Stimulated activated CD4-positive, alpha-beta T cell treated with anti-CD3 and anti-CD28 coated beads, TNF-alpha, amount 100 ng/mL, for 48 hours (primary cell): Measurements from ENCODE around the gene KRT80.
A peak's percentile ranks its signal among the peaks of the same experiment; 100 is the strongest.

Experiments used
- DNase-seq, 3 donors: peaks; one replicate each; pipeline ENCODE4 v3.0.0-alpha.2; 2020; ENCODE audit warnings: low read depth in 3 of 3

Gene KRT80

DNA sequence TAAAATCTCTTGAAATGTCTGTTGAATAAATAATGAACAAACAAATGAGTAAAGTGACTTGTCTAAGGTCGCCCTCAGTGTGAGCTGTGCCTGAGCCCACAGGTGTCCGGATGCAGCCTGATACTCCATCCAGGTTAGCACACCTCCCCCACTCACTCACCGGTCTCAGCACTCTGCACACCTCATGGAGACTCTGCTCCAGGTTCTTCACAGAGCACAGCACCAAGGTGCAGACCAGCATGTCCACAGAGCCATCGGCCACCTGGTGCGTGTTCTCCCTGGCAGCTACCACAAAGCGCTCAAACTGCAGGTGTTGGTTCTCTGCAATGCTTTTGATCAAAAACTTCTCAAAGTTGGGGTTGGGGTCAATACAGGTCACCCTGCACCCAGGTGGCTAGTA, 37.1 kb upstream of the KRT80 start:
- no peak for DNase-seq

DNA sequence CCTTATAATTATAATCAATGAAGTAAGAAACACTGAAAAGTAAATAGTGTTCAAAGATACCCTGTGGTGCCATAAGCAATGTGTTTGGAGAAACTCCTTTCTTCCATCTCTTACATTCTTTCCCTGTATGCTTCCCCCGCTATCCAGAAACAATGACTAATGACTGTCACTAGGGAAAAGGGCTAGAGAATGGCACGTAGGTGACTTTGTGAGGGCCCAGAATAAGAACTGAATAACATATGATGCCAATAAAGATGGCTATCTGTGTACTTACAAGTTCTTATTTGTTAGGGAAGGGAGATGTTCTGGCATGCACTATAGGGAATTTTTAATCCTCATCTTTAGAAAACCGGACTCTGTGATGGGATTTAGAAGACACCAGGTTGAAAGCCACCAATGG, 36.6 kb upstream of the KRT80 start:
- no peak for DNase-seq

DNA sequence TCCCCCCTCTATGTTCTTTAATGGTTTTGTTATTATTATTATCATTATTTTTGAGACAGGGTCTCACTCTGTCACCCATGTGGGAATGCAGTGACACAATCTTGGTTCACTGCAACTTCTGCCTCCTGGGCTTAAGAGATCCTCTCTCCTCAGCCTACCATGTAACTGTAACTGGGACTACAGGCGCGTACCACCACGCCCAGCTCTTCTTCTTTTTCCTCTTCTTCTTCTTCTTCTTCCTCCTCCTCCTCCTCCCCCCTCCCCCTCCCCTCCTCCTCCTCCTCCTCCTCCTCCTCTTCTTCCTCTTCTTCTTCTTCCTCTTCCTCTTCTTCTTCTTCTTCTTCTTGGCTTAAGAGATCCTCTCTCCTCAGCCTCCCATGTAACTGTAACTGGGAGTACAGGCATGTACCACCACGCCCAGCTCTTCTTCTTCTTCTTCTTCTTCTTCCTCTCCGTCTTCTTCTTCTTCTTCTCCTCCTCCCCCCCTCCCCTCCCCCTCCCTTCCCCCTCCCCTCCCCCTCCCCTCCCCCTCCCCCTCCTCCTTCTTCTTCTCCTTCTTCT, 35.9 kb upstream of the KRT80 start:
- DNase-seq = no peak

DNA sequence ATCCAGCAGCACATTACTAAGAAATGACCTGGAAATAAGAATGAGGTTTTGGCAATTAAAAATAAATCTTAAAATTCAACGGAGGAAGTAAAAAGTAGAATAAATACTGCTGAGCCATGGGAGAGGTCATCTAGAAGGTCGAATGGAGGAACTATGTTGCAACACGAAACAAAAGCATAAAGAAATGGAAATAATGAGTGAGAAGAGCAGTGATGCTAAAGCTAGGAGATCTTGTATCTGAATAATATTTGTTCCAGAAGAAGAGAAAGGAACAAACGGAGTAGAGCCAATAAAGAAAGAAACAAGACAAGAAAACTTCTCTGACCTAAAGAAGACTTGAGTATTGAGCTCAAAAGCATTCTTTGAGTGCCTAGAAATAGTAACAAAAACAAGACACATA, 34.6 kb upstream of the KRT80 start:
- DNase-seq = no peak

DNA sequence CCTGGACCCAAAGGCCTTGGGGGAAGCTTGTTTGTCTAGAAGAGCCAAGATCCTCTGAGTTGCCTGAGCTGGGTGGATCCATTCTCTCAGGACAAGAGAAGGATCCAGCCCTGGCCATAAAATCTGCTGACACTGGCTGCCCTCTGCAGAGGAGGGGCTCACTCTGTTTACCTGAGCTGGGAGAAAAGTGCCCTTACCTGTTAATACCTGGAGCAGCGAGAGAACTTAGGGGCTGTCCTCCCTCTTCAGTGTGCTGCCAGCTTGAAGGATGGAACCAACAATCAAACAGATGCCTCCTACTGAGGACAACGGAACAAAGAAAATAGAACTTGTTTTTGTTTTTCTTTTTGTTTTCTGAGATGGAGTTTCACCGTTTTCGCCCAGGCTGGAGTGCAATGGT, 33.9 kb upstream of the KRT80 start:
- no peak for DNase-seq

DNA sequence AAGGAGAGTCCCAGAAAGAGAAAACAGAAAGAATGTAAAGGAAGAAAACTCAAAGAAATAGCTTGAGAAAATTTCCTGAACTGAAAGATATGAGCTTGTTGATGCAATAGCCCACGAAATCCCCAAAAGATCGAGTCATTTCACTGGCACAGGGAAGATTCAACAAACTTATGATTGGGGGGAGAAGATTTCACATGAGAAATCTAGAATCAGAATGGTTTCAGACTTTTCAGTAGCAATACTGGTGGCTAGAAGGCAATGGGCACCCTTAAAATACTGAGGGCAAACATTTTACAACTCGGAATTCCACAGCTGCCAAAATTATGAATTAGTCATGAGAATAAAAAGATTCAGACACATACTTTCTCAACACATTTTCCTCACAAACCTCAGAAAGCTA, 32.3 kb upstream of the KRT80 start:
- no peak for DNase-seq

DNA sequence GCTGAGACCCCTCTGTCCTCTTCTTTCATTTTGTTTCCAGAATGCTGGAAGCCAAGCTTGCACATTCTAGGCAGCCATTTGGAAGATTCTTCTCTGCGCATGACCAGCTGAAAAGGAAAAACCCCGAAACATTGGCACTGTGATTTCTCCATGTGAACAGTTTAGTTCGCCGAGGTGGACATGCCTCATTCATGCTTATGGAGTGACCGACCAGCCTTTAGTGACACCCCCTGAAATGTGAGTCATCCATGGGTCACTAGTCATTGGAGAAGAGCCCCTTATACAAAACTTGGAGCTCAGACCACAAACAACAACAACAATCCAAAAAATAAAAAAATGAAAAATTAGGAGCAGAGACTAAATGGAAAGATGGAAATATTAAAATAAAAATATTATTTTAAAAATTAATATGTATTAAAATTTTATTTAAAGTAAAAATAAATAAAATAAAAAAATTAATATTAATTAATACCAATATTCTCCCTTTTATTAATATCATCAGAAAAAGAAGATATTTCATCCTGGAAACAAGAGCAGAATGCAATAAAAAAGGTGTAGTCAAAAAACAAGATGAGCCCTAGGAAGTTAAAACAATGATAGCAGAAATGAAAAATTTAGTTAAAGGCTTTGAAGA, 31.7 kb upstream of the KRT80 start:
- DNase-seq = no peak

DNA sequence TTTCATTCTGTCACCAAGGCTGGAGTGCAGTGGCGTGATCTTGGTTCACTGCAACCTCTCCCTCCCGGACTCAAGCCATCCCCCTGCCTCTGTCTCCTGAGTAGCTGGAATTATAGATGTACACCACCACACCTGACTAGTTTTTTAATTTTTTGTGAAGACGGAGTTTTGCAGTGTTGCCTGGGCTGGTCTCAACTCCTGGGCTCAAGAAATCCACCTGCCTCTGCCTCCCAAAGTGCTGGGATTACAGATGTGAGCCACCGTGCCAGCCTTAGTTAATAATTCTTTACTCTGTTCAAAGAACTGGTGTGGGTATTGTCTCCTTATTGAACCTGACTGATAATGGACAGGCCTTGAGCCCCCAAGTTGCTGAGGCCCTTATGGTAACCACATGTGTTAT, 30.9 kb upstream of the KRT80 start:
- no peak for DNase-seq

DNA sequence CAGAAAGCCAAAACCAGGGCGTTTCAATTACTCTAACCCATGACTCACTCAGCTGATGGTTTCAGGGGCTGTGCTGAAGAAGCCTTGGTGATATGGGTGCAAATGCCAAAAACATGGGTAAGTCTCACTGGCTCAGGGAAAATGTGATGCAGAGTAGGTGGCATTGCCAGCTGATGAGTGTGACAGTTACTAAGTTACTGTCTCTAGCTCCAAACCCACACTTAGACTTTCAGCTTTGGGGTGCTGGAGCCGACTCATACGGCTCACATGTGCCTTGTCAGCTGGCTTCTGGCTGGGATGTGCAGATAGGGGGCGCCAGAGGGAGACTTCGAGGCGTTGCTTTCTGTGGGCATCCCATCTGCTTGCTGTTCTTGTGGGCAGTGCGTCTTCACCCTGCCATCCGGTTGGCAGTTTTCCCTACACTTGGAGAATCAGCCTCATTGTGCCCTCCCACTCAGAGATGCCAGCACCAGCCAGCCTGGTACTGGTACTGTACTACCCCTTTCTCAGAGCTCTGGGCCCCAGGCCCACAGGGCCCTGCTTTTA, 30.2 kb upstream of the KRT80 start:
- DNase-seq = peak; percentile 76 to 84 (median 77)

DNA sequence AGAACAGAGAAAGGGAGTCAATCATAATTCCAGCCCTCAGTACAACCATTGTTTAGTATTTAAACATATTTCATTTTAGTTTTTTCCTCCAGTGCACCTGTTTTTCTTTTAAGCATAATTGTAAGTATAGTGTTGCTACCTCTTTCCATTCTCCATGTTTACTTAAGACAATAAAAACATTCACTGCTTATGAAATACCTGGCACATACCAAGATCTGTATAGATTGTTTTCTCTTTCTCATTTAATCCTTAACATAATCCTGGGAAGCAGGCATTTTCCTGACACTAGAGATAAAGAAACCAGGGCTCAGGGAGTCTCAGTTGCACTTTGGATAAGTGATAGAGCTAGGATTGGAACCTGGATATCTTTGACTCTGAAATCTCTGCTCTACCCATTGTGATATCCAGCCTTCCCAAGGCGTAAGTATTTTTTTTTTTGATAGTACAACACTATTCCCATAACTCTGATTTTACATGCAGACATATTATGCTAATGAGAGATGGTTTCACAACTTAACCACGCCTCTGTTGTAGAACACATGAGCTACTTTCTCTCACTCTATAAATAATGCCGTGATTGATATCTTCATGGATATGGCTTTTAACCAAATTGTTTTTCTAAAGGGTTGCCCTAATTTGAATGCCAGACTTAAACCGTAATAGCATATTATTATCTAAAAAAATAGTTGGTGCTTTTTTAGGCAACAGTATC, 29.4 kb upstream of the KRT80 start:
- DNase-seq = no peak

DNA sequence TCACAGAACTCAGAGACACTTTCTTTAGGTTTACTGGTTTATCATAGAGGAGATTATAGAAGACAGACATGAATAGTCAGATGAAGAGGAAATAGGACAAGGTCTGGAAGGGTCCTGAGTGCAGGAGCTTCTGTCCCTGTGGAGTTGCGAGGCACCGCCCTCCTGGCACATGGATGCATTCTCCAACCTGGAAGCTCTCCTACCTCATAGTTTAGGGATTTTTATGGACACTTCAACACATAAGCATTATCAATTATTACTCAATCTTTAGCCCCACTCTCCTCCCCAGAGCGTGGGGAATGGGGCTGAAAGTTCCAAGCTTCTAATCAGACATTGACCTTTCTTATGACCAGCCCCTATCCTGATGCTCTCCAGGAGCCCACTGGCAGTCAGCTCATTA, 28.7 kb upstream of the KRT80 start:
- no peak for DNase-seq

DNA sequence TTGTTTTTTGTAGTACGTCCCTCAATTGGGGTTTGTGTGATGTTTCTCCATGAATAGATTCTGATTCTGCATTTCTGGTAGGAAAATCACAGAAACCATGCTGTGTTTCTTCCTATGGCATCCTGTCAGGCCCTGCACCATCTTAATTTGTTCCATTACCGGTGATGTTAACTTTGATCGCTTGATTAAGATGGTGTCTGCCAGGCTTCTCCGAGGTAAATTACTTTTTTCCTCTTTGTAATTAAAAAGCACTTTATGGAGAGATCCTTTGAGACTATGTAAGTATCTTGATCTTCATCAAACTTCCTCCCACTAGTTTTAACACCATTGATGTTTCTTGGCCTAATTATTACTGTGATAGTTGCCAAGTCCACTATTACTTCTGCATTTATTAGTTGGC, 26.2 kb upstream of the KRT80 start:
- DNase-seq = no peak

DNA sequence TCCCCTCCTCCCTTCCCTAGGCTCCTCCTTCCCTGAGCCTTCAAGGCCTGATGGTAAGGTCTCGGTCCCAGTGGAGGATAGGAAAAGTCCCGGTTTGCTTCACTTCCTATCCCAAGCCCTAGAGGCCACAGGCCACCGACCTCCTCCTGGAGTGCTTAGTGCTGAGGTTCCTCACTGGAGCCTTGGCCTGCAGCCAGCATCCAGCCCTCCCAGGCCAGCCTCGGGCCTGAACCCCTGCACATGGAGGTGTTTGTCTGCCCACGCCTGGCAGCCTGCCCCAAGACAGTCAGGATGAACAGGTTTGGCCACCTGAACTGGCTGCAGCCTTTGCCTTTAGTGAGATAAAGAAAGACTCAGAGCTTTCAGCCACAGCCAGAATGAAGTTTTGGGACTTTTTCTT, 25.4 kb upstream of the KRT80 start:
- no peak for DNase-seq

DNA sequence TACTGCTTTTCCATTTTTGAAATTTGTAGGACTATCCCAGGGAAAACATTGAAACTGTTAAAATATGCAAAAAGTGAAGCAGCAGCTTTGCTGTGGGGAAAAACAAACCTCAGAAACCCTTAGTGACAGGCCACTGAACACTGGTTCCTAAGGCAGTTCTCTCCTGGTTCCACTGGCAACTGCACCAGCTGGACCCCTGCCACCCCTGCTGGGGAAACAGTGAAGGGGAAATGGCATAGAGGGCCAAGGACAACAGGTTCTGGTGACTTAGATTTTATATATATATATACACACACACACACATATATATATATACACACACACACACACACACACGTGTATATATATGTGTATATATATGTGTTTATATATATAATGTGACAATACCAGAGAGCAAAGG, 25.0 kb upstream of the KRT80 start:
- DNase-seq = no peak

DNA sequence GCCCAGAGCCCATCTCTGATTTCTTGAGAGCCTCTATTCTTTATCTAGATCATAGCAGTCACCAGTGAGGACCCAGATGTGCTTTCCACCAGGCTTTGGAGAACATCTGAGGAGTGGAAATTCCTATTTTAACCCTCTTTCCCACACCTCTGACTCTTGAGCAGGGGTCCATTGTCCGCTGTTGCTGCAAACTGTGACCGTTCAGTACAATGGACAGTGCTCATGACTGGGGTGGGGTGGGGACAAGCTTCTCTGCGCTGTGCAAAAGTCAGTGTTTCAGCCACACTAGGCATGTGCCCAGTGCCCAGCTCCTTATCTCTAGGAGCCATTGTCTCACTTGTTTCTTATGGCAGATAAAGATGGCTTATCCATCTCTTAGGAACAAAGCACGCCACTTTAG, 24.3 kb upstream of the KRT80 start:
- DNase-seq = no peak

DNA sequence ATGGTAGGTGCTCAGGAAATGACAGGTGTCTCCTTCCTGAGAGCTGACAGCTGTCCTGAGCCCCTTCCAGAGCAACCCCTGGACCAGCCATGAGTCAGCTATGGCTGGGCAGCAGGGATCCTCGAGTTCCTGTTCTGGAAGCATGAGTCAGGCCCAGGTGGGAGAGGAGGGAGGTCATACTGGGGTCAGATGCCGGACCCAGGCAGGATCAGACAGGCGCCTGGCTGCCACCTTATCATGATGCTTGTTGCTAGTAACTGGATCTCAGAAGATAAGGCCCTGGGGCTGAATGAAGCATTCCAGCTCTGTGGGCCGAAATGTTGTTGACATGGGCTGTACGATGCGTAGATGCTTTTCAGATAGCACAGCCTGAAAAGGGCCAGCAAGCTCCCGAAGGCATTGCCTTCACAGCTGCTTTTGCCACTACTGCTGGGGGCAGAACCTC, 23.8 kb upstream of the KRT80 start:
- no peak for DNase-seq

DNA sequence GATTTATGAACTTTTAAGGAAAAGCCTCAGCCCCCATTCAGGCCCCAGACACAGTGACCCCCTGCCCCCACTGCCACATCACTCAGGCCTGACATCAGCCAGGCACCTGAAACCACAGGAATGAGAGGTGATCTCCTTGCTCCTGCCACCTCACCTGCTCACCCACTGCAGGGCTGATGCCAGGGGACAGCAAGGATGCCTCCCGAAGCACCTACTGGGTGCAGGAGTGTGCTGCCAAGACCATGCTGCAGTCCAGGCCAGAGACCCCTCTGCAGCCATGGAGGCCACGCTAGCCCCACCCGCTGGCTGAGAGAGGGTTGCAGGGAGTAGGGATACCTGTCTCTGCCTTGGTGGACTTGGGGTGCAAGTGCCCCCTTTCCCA, 22.6 kb upstream of the KRT80 start:
- DNase-seq = no peak

DNA sequence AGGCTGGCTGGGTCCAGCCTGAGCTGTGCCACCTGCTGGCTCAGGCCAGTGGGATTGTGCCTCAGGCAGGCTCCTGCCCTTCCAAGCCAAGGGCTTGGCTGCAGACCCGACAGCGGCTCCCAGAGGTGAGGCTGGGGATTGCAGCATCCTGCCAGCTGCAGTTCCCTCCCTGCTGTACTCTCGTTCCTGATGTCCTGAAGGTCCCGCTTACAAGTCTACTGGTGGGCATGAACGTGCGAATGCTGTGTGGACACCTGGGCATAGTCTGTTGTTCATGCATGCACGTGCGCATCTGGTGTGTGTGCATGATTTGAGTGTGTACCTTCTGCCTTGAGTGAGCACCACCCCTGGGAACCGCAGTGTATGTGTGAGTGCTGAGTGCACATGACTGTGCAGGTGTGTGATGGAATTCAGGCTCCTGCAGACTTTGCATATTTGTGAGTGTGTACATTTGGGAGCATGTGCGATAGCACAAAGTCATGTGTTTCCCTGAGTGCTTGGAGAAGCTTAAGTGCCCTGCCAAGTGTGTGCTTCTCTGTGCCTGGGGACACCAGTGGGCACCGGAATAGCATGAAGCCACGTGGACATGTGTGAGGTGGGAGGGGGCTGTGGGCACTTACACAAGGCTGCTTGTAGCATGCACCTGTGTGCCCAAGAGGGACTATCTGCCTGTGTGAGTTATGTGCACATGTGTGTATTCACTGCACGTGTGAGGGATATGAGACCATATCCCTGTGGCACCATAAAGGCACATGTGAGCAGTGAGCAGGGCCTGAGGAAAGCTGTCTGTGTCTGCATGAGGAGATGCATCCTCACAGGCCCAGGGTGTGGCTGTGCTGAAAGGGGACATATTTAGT, 22.0 kb upstream of the KRT80 start:
- peak; percentile 29 to 53 (median 36) for DNase-seq

DNA sequence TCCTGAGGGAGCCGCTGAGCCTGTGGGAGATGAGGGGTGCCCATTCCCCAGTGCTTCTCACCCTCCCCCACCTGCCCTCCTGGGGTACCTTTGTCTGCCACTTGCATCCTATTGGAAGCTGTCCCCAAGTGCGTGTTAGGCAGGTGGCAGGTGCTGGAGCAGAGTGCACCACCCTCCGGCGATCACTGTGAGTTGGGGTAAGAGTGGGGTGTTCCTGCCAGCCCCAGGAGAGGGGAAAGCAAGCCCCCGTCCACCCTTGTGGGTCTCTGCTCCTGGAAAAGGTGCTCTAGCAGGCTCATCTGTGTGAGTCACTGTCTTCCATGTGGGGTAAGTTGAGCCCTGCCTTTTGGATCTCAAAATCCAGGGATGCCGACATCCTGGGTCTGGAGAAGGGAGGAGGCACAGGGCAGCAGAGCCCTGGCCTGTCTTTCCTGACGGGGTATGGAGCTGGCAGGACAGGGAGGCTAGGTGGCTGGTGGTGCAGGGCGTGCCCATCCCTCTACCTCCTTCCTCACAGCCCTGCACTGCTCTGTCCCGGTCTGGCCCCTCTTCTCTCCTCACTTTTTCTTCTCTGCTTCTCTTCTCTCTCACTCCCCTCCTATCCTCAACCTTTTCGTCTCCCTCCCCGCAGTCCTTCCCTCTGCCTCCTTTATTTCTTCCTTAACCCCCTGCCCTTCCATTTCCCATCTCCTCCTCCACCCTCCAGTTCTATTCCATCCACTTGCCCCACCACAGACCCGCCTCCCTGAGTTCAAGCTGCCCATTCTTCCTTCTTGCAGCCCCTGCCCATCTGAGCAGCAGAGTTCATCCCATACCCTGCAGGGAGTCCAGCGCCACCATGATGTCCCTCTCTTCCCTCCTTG, 21.1 kb upstream of the KRT80 start:
- DNase-seq = no peak

DNA sequence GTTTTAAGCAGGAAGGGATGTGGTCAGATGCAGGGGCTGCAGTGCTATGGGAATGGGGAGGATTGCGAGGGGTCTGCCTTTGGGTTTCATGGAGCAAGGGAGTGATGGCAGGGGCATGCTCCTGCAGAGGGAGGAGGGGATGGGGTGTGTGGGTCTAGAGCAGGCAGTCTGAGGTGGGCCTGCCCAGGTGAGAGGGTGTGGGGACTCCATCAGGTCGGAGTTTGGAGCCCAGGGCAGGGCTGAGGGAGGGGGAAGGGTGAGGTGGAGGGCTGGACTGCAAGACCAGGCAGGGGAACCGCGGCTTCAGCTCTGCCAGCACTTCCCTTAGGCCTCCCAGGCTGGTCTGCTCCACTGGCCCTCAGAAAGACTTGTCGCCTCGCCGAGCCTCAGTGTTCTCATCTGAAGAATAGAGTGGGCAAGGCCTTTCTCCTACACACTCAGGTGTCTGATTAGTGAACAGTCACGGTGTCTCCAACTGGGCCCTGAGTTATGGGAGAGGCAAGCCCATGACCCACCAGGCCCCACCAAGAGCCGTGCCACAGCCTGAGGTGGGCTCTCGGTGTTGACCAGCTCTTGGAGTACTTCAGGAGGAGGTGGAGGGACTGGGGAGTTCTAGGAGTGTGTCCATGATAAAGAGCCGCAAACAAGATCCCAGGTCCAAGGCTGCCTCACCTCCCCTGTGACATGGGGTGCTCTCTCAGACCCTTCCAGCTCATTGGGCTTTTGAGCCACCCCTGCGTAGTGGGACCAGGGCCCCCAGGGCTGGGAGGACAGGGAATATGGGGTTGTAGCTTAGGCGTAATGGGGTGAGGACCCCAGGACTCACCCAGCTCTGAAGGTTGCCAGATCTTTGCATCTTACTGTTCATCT, 20.1 kb upstream of the KRT80 start:
- no peak for DNase-seq
